ENCODE data around the gene TSPAN15. TPM values are rescaled to one million over a fixed set of nuclear protein-coding genes. Genes with fewer than 3 reads are reported as not detected.

The TSPAN15 gene
- total RNA-seq (2021) (97.0 and 108 TPM in 2 replicates), Bru-seq, nascent RNA (percentile 72 among the genes with signal in this experiment), BruChase-seq, experiment 1, labeled RNA remaining after a 2-hour chase (percentile 85 among the genes with signal in this experiment), BruChase-seq, experiment 2, labeled RNA remaining after a 6-hour chase (percentile 72 among the genes with signal in this experiment)
- long read RNA-seq, transcript TSPAN15-201 (8 exons, 1,698 nt) = major isoform, 164 of 200 reads
- long read RNA-seq, partial matches to known transcripts = 9 of 200 reads
- long read RNA-seq, other reads (novel, unspliced or antisense) = 27 of 200 reads

GRCh38 chr10:69451209-69451783, at the start of gene TSPAN15:
TSPAN15 (plus strand) TSS chr10:69451465; CDS start chr10:69451595, 130 bp downstream.
- DNase-seq = peak; percentile 88 to 97
- CTCF ChIA-PET = interaction anchor here (0.6 to 4.2 kb wide), 8 partner anchors 13 to 178 kb away, joined by 3 to 33 read pairs (median 4); no protein-coding TSS in a partner anchor
- Histone ChIP-seq H4K20me1 (ENCODE audit: insufficient read depth) (no peaks in the 10 kb centered on the region; the same call in 1 of the 2 replicates), H3K4me1 (replicated peaks; ENCODE audit: insufficient read depth) (peaks cover 87% of the 10 kb centered on the region), H3F3A (ENCODE audit: insufficient read depth, low read depth) (peaks cover 59% of the 10 kb centered on the region), H3K27me3 (ENCODE audit: insufficient read depth, low read depth) (no peaks in the 10 kb centered on the region), H3K9me3 (ENCODE audit: insufficient read depth, low read depth) (no peaks in the 10 kb centered on the region), H3K27ac (peak within 1 kb of the TSS; percentile 95), H3K4me3 (peak within 1 kb of the TSS; percentile 81), H3K79me2 (ENCODE audit: low read depth) (peaks cover 49% of the 10 kb centered on the region), H3K9me2 (ENCODE audit: insufficient read depth) (no peaks in the 10 kb centered on the region), H2AFZ (peak within 1 kb of the TSS; percentile 76), H3K4me2 (peak within 1 kb of the TSS; percentile 96), H3K36me3 (ENCODE audit: low read depth) (peaks cover 8% of the 10 kb centered on the region)
- intact Hi-C loops (cut with micrococcal nuclease; ENCODE audit: unreplicated experiment) = loop anchor here (1.0 to 2.0 kb wide), 2 partner anchors 13 to 24 kb away; no protein-coding TSS in a partner anchor
- no TSS peak for BruUV-seq (replicated peaks)
- no peak for TF ChIP-seq CTCF (conservative IDR thresholded peaks at IDR 0.05)
- TF ChIP-seq EZH2 (IDR thresholded peaks at IDR 0.05; ENCODE audit: low read depth) = no peak
- POLR2A ChIA-PET (ENCODE audit: unreplicated experiment) = interaction anchor here (0.5 to 1.0 kb wide), 7 partner anchors 12 to 1566 kb away, joined by 3 to 12 read pairs (median 5); no protein-coding TSS in a partner anchor

- H3K9me2 ChIP-seq (ENCODE audit: insufficient read depth) = no peaks in the 10 kb centered on the region
- H3K27ac ChIP-seq = no peak overlapping the region
- DNase-seq = no peak
- no peak for TF ChIP-seq EZH2 (IDR thresholded peaks at IDR 0.05; ENCODE audit: low read depth)
- TF ChIP-seq CTCF (conservative IDR thresholded peaks at IDR 0.05) = no peak
- CTCF ChIA-PET = no interaction called here
- no peak overlapping the region for H3K4me3 ChIP-seq
- H3K4me1 ChIP-seq (replicated peaks; ENCODE audit: insufficient read depth) = no peaks in the 10 kb centered on the region
- H3K36me3 ChIP-seq (ENCODE audit: low read depth) = no peaks in the 10 kb centered on the region
- no peaks in the 10 kb centered on the region for H4K20me1 ChIP-seq (ENCODE audit: insufficient read depth)
- H2AFZ ChIP-seq = no peak overlapping the region
- peaks cover 11% of the 10 kb centered on the region; the same call in 1 of the 2 replicates for H3F3A ChIP-seq (ENCODE audit: insufficient read depth, low read depth)
- POLR2A ChIA-PET (ENCODE audit: unreplicated experiment) = no interaction called here
- no peak overlapping the region for H3K4me2 ChIP-seq
- no peaks in the 10 kb centered on the region for H3K79me2 ChIP-seq (ENCODE audit: low read depth)
- no peaks in the 10 kb centered on the region for H3K9me3 ChIP-seq (ENCODE audit: insufficient read depth, low read depth)
- intact Hi-C loops (cut with micrococcal nuclease; ENCODE audit: unreplicated experiment) = loop anchor here (10.0 kb wide), 2 partner anchors 312 to 598 kb away; no protein-coding TSS in a partner anchor
- BruUV-seq (replicated peaks) = no TSS peak
- H3K27me3 ChIP-seq (ENCODE audit: insufficient read depth, low read depth) = no peaks in the 10 kb centered on the region
Observed at GRCh38 chr10:69402386-69402785, 48.9 kb upstream of the TSPAN15 start.

- H2AFZ ChIP-seq = no peak overlapping the region
- intact Hi-C loops (cut with micrococcal nuclease; ENCODE audit: unreplicated experiment) = loop anchor here (10.0 kb wide), 2 partner anchors 312 to 598 kb away; no protein-coding TSS in a partner anchor
- H3F3A ChIP-seq (ENCODE audit: insufficient read depth, low read depth) = peaks cover 17% of the 10 kb centered on the region; the same call in 1 of the 2 replicates
- ChIA-PET POLR2A (ENCODE audit: unreplicated experiment) (no interaction called here), CTCF (interaction anchor here (0.5 kb wide), 1 partner anchor 164 kb away, joined by 5 read pairs; no protein-coding TSS in a partner anchor)
- no peaks in the 10 kb centered on the region for H3K79me2 ChIP-seq (ENCODE audit: low read depth)
- DNase-seq = no peak
- no peaks in the 10 kb centered on the region for H3K9me3 ChIP-seq (ENCODE audit: insufficient read depth, low read depth)
- no peaks in the 10 kb centered on the region for H3K36me3 ChIP-seq (ENCODE audit: low read depth)
- TF ChIP-seq CTCF (conservative IDR thresholded peaks at IDR 0.05) = no peak
- no peak for TF ChIP-seq EZH2 (IDR thresholded peaks at IDR 0.05; ENCODE audit: low read depth)
- H3K9me2 ChIP-seq (ENCODE audit: insufficient read depth) = no peaks in the 10 kb centered on the region
- no peak overlapping the region for H3K4me2 ChIP-seq
- no peaks in the 10 kb centered on the region for H3K27me3 ChIP-seq (ENCODE audit: insufficient read depth, low read depth)
- H4K20me1 ChIP-seq (ENCODE audit: insufficient read depth) = no peaks in the 10 kb centered on the region
- peaks cover 2% of the 10 kb centered on the region for H3K4me1 ChIP-seq (replicated peaks; ENCODE audit: insufficient read depth)
- H3K27ac ChIP-seq = no peak overlapping the region
- H3K4me3 ChIP-seq = no peak overlapping the region
- BruUV-seq (replicated peaks) = no TSS peak
Observed at GRCh38 chr10:69403066-69403465, 48.2 kb upstream of the TSPAN15 start.
